Uterus (tissue), 4 donors: ENCODE data around the gene TASOR2. TPM values are rescaled to one million over a fixed set of nuclear protein-coding genes. Genes with fewer than 3 reads are reported as not detected.

Experiments
- DNase-seq, 2 donors: peaks; one replicate each; pipeline ENCODE4 v3.0.0-alpha.2; 2019 to 2020
- H3K27ac ChIP-seq, 2 donors: fragments of 200-600 bp; sonication (generic); 1 replicate in 1 of 2; 2 replicates in 1 of 2; pipeline ENCODE4 v1.5.1; 2016 to 2018
- H3K27me3 ChIP-seq, 2 donors: fragments of 200-600 bp; sonication (generic); one replicate each; pipeline ENCODE4 v1.5.1; 2018 to 2019; ENCODE audit warnings: control low read depth in 1 of 2
- H3K36me3 ChIP-seq, 2 donors: fragments of 200-600 bp; sonication (generic); one replicate each; pipeline ENCODE4 v1.5.1; 2019; ENCODE audit warnings: control low read depth in 1 of 2
- H3K4me1 ChIP-seq, 2 donors: fragments of 200-600 bp; sonication (generic); one replicate each; pipeline ENCODE4 v1.5.1; 2018 to 2019; ENCODE audit warnings: control low read depth in 1 of 2
- H3K4me3 ChIP-seq, 2 donors: fragments of 200-600 bp; sonication (generic); 1 replicate in 1 of 2; 2 replicates in 1 of 2; pipeline ENCODE4 v1.5.1; 2018 to 2019; ENCODE audit warnings: mild to moderate bottlenecking in 1 of 2
- H3K9me3 ChIP-seq, 2 donors: fragments of 200-600 bp; sonication (generic); one replicate each; pipeline ENCODE4 v1.5.1; 2019; ENCODE audit warnings: control low read depth in 1 of 2
- POLR2A ChIP-seq, 2 donors: fragments of 450-650 bp; IDR thresholded peaks; one replicate each; pipeline ENCODE4 v1.6.1; 2016; ENCODE audit warnings: antibody characterized with exemption in 2 of 2, mild to moderate bottlenecking in 1 of 2, moderate library complexity in 1 of 2
- intact Hi-C: fragments of 100-400 bp; cut with DNase I; formaldehyde crosslinking; loops from one replicate; pipeline ENCODE4 v1.15.1; 2023; ENCODE audit warnings: low total_unique reads
- total RNA-seq, 4 donors: library from RNA; depleted of rRNA in 3 of 4; stranded (reverse); fragments of >200 nt in 3 of 4; gene quantifications; one replicate each; pipeline versions ENCODE4 v1.1.0 to v1.2.4, GENCODE V29; 2014 to 2023
- TF ChIP-seq, protein P1 (sequence below), 4 experiments: fragments of 200-600 bp in 2 of 4; fragments of 450-650 bp in 2 of 4; sonication (generic) in 2 of 4; IDR thresholded peaks; one replicate each; pipeline ENCODE4 v1.5.1; 2016 to 2019; ENCODE audit warnings: antibody characterized with exemption in 4 of 4, mild to moderate bottlenecking in 2 of 4, moderate library complexity in 1 of 4
- donor health status: DM: yes; HTN: yes; CAD: no.

TASOR2 gene
- total RNA-seq, 4 donors from 2014 or later: 32.6 to 128 (median 75.1) TPM

DNA sequence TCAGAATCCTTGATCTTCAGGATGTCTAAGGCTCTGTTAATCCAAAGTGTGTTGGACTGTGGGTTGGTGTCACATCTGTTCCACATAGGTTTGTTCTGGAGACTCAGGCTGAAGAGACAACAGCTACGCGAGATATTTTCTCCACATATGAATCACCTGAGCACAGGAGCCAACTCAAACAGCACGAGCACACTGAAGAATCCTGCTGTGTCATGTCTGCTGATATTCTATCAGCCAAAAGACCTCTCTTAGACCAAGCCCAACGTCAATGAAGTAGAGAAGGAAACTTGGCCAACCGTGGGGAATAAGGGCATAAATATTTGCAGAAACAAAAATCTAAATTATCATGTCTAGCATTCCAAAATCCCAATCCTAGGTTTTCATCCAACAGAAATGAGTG, 2.7 kb upstream of the TASOR2 start:
- H3K9me3 ChIP-seq: no peaks in the 10 kb centered on the region
- intact Hi-C loops: no loop called here
- no peak for TF ChIP-seq POLR2A (IDR thresholded peaks at IDR 0.05)
- TF ChIP-seq, protein P1, sequence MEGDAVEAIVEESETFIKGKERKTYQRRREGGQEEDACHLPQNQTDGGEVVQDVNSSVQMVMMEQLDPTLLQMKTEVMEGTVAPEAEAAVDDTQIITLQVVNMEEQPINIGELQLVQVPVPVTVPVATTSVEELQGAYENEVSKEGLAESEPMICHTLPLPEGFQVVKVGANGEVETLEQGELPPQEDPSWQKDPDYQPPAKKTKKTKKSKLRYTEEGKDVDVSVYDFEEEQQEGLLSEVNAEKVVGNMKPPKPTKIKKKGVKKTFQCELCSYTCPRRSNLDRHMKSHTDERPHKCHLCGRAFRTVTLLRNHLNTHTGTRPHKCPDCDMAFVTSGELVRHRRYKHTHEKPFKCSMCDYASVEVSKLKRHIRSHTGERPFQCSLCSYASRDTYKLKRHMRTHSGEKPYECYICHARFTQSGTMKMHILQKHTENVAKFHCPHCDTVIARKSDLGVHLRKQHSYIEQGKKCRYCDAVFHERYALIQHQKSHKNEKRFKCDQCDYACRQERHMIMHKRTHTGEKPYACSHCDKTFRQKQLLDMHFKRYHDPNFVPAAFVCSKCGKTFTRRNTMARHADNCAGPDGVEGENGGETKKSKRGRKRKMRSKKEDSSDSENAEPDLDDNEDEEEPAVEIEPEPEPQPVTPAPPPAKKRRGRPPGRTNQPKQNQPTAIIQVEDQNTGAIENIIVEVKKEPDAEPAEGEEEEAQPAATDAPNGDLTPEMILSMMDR (IDR thresholded peaks at IDR 0.05): no peak
- no peak overlapping the region for H3K27ac ChIP-seq
- no peaks in the 10 kb centered on the region for H3K27me3 ChIP-seq
- H3K36me3 ChIP-seq: no peaks in the 10 kb centered on the region
- no peak for DNase-seq
- peaks cover 0 to 10% of the 10 kb centered on the region in 2 donors for H3K4me1 ChIP-seq
- no peak overlapping the region for H3K4me3 ChIP-seq

- Histone ChIP-seq H3K4me3 (no peak overlapping the region), H3K4me1 (peaks cover 0 to 10% of the 10 kb centered on the region in 2 donors), H3K27me3 (no peaks in the 10 kb centered on the region), H3K27ac (no peak overlapping the region), H3K9me3 (no peaks in the 10 kb centered on the region), H3K36me3 (no peaks in the 10 kb centered on the region)
- intact Hi-C loops: no loop called here
- TF ChIP-seq, protein P1 (IDR thresholded peaks at IDR 0.05): no peak
- no peak for TF ChIP-seq POLR2A (IDR thresholded peaks at IDR 0.05)
- DNase-seq: no peak
Measured at GRCh38 chr10:5683065-5683464, 1.6 kb upstream of the TASOR2 start.

DNA sequence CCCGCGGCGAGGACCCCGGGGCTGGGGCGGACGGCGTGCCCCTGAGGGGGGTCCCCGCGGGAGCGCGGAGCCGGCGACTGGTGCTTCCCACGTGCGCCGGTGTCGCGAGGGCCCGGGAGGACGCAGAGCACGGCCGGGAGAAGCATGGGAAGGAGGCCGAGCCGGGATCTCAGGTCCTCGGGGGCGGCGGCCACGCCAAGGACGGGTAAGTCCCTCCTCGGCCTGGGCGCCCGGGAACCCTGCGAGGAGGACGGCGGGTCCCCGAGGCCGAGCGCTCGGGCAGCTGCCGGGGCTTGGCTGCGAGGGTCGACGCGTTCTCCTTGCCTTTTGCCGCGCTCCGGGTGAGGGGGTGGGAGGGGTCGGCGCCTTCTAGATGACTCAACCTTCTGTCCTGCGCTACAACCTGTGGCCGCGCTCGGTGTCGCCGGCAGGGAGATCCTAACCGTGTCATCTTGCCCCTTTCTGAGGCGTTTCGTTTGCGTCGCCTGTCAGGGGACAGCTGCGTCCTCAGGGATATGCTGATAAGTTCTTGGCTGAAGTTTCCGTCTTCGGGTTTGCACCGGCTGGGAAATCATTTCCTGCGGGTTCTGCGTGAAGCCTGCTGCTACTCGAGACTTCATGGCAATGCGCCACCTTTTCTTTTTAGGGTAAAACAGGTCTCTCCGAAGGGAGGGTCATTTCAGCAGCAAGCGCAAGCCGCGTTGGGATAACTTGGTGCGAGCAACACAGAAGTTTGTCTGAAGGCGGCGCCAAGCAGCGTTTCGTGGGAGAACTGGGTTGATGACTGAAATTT, 529 bp downstream of the TASOR2 start:
- Histone ChIP-seq H3K27me3 (no peaks in the 10 kb centered on the region), H3K4me3 (peak overlapping the region; percentile 73 to 94), H3K27ac (peak overlapping the region; percentile 86 to 88), H3K36me3 (no peaks in the 10 kb centered on the region), H3K9me3 (no peaks in the 10 kb centered on the region), H3K4me1 (peaks cover 0 to 10% of the 10 kb centered on the region in 2 donors)
- TF ChIP-seq, protein P1 (IDR thresholded peaks at IDR 0.05): peak; percentile 24 to 53 (median 40)
- TF ChIP-seq POLR2A (IDR thresholded peaks at IDR 0.05): no peak
- intact Hi-C loops: no loop called here
- peak; percentile 51 to 59 for DNase-seq

DNA sequence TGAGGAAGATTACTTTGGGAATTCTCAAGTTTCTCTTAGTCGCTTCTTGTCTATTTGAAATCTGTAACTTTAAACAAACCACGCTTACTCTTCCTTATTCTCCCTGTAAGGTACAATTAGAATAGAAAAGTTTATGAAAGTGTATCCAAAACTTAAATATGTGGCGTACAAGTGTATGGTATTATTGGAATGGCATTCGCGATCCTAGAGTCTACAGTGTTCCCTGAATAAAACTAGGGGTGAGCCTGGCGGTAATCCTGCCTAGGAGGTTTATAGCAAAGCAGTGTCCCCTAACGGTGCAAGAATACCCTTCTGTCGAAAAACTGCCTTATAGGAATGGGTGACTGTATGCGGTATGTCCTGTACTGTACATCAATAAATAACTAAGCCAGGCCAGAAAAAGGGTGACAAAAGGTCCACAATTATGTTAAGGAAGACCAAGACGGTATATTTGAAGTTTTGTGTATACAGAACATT, 1.2 kb downstream of the TASOR2 start:
- TF ChIP-seq, protein P1 (IDR thresholded peaks at IDR 0.05): no peak
- TF ChIP-seq POLR2A (IDR thresholded peaks at IDR 0.05): no peak
- intact Hi-C loops: no loop called here
- H3K27me3 ChIP-seq: no peaks in the 10 kb centered on the region
- DNase-seq: no peak
- no peaks in the 10 kb centered on the region for H3K36me3 ChIP-seq
- H3K4me1 ChIP-seq: peaks cover 0 to 10% of the 10 kb centered on the region in 2 donors
- no peaks in the 10 kb centered on the region for H3K9me3 ChIP-seq
- H3K27ac ChIP-seq: peak overlapping the region; percentile 86 to 88
- H3K4me3 ChIP-seq: peak overlapping the region; percentile 73 to 94

- no peak for DNase-seq
- no peaks in the 10 kb centered on the region for H3K9me3 ChIP-seq
- no peaks in the 10 kb centered on the region for H3K27me3 ChIP-seq
- TF ChIP-seq, protein P1 (IDR thresholded peaks at IDR 0.05): no peak
- no peak for TF ChIP-seq POLR2A (IDR thresholded peaks at IDR 0.05)
- H3K4me1 ChIP-seq: peaks cover under 1 to 10% of the 10 kb centered on the region in 2 donors
- H3K36me3 ChIP-seq: no peaks in the 10 kb centered on the region
- intact Hi-C loops: no loop called here
- H3K27ac ChIP-seq: no peak overlapping the region
- no peak overlapping the region for H3K4me3 ChIP-seq
Measured at GRCh38 chr10:5688587-5688986, 3.9 kb downstream of the TASOR2 start.
